T-helper 2 cell treated with Interferon-gamma antibody and Interleukin-4, amounts not matched to agents 5 μg/mL and 100 μg/mL, for 36 hours (primary cell): ENCODE measurements around the gene OLFM1.

Experiments used
- DNase-seq: peaks from one replicate; pipeline ENCODE4 v3.0.0; 2021; ENCODE audit warnings: low spot score
- H3K27ac Mint-ChIP-seq: one replicate; pipeline ENCODE4 v1.8.0; 2021; ENCODE audit warnings: mild to moderate bottlenecking, mixed read lengths
- H3K27me3 Mint-ChIP-seq: one replicate; pipeline ENCODE4 v1.8.0; 2021; ENCODE audit warnings: low read depth, mixed read lengths
- H3K36me3 Mint-ChIP-seq: one replicate; pipeline ENCODE4 v1.8.0; 2021; ENCODE audit warnings: low read depth, mixed read lengths
- H3K4me1 Mint-ChIP-seq: one replicate; pipeline ENCODE4 v1.8.0; 2021; ENCODE audit warnings: low read depth, mixed read lengths
- H3K4me3 Mint-ChIP-seq: one replicate; pipeline ENCODE4 v1.8.0; 2022; ENCODE audit warnings: mild to moderate bottlenecking, moderate library complexity, mixed read lengths
- H3K9me3 Mint-ChIP-seq: one replicate; pipeline ENCODE4 v1.8.0; 2021; ENCODE audit warnings: mixed read lengths

OLFM1 gene

GRCh38 chr9:135167849-135168655 lies 80.6 kb downstream of the OLFM1 start:
- H3K4me3 Mint-ChIP-seq: no peak overlapping the region
- H3K27ac Mint-ChIP-seq: no peak overlapping the region
- H3K27me3 Mint-ChIP-seq: no peaks in the 10 kb centered on the region
- no peak for DNase-seq
- H3K9me3 Mint-ChIP-seq: no peaks in the 10 kb centered on the region
- H3K36me3 Mint-ChIP-seq: no peaks in the 10 kb centered on the region
- no peaks in the 10 kb centered on the region for H3K4me1 Mint-ChIP-seq

DNA sequence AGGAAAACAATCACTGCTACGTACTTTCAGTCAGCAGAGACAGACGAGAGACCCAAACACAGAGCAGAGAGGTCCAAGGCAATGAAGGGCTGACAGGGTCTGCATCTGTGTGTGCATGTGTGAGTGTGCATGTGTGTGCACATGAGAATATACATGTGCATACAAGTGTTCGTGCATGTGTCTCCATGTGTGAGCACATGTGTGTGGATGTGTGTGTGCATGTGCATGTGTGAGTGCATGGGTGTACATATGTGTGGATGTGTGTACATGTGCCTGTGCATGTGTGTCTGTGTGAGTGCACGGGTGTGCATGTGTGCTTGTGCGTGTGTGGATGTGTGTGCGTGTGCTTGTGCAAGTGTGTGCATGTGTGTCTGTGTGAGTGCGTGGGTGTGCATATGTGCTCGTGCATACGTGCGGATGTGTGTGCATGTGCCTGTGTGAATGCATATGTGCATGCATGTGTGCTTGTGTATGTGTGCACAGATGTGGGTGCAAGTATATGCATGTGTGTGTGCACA lies 82.3 kb downstream of the OLFM1 start:
- no peak overlapping the region for H3K4me3 Mint-ChIP-seq
- H3K4me1 Mint-ChIP-seq: no peaks in the 10 kb centered on the region
- H3K27ac Mint-ChIP-seq: no peak overlapping the region
- no peaks in the 10 kb centered on the region for H3K27me3 Mint-ChIP-seq
- H3K9me3 Mint-ChIP-seq: no peaks in the 10 kb centered on the region
- no peak for DNase-seq
- no peaks in the 10 kb centered on the region for H3K36me3 Mint-ChIP-seq

- Mint-ChIP-seq H3K4me1 (no peaks in the 10 kb centered on the region), H3K4me3 (no peak overlapping the region), H3K9me3 (no peaks in the 10 kb centered on the region), H3K36me3 (no peaks in the 10 kb centered on the region), H3K27me3 (no peaks in the 10 kb centered on the region), H3K27ac (no peak overlapping the region)
- no peak for DNase-seq
Observed at GRCh38 chr9:135170535-135170934, 83.1 kb downstream of the OLFM1 start.
